H1 (cell line): ENCODE measurements around the gene SLC48A1. TPM values are rescaled to one million over a fixed set of nuclear protein-coding genes. Genes with fewer than 3 reads are reported as not detected.

Experiments used
- CTCF ChIA-PET: fragments of 300-600 bp; sonication (Branson Sonifier 250); formaldehyde crosslinking; loops from one replicate; lab custom pipeline; 2021; ENCODE audit not compliant: partially characterized antibody; lab: Charles Lee
- POLR2A ChIA-PET: fragments of 300-600 bp; sonication (Branson Sonifier 250); formaldehyde crosslinking; loops from one replicate; lab custom pipeline; 2021; ENCODE audit warnings: inconsistent platforms; ENCODE audit not compliant: partially characterized antibody; lab: Charles Lee
- DNase-seq, 2 experiments: peaks; one replicate each; pipeline versions ENCODE4 v3.0.0 to v3.0.0-alpha.2; 2010 to 2022; ENCODE audit warnings: low spot score in 2 of 2, low read depth in 1 of 2, mixed read lengths in 1 of 2
- FAIRE-seq: peaks from 2 replicates; lab custom pipeline; 2011; peaks lifted over from hg19 to GRCh38; lab: Jason Lieb, UNC
- H2AFZ ChIP-seq: 2 replicates; pipeline ENCODE4 v1.8.1; 2012; ENCODE audit warnings: low read length, inconsistent platforms
- H2AK5ac ChIP-seq: 2 replicates; pipeline ENCODE4 v1.6.1; 2013; ENCODE audit warnings: low read depth, low read length
- H2BK120ac ChIP-seq: replicated peaks from 2 replicates; pipeline ENCODE3; 2013; ENCODE audit warnings: low read depth, low read length, inconsistent platforms
- H2BK12ac ChIP-seq: 2 replicates; pipeline ENCODE4 v1.6.1; 2013; ENCODE audit warnings: low read depth, low read length
- H2BK15ac ChIP-seq: 2 replicates; pipeline ENCODE4 v1.6.1; 2013; ENCODE audit warnings: low read length
- H2BK20ac ChIP-seq: 2 replicates; pipeline ENCODE4 v1.6.1; 2013; ENCODE audit warnings: low read length
- H2BK5ac ChIP-seq: 2 replicates; pipeline ENCODE4 v1.6.1; 2013; ENCODE audit warnings: low read depth, low read length
- H3K14ac ChIP-seq: 2 replicates; pipeline ENCODE4 v1.6.1; 2013; ENCODE audit warnings: inconsistent platforms; ENCODE audit not compliant: insufficient read length
- H3K18ac ChIP-seq: 2 replicates; pipeline ENCODE4 v1.6.1; 2013; ENCODE audit warnings: low read length; ENCODE audit errors: extremely low read depth
- H3K23ac ChIP-seq: 2 replicates; pipeline ENCODE4 v1.6.1; 2013; ENCODE audit warnings: inconsistent platforms; ENCODE audit not compliant: insufficient read length
- H3K23me2 ChIP-seq: 2 replicates; pipeline ENCODE4 v1.6.1; 2013; ENCODE audit warnings: low read depth, low read length
- H3K27ac ChIP-seq: 2 replicates; pipeline ENCODE4 v1.6.1; 2011; ENCODE audit warnings: low read depth, low read length, inconsistent platforms
- H3K27me3 ChIP-seq, 4 experiments: replicated peaks in 1 of 4; 1 replicate in 1 of 4; 2 replicates in 3 of 4; pipeline versions ENCODE4 v1.6.1 to v1.8.1; 2011 to 2013; ENCODE audit warnings: low read length in 3 of 4, mild to moderate bottlenecking in 3 of 4, inconsistent platforms in 2 of 4, mixed read lengths in 2 of 4, moderate library complexity in 1 of 4; ENCODE audit not compliant: control insufficient read depth in 3 of 4, insufficient read depth in 3 of 4; ENCODE audit errors: extremely low read depth in 1 of 4
- H3K36me3 ChIP-seq, 4 experiments: 2 replicates each; pipeline versions ENCODE4 v1.6.1 to v1.8.1; 2011 to 2013; ENCODE audit warnings: mild to moderate bottlenecking in 4 of 4, low read length in 3 of 4, moderate library complexity in 2 of 4, control low read depth in 1 of 4, inconsistent platforms in 1 of 4; ENCODE audit not compliant: insufficient read depth in 4 of 4, control insufficient read depth in 2 of 4
- H3K4ac ChIP-seq: replicated peaks from 2 replicates; pipeline ENCODE3; 2013; ENCODE audit warnings: low read length, low read depth, mixed read lengths, inconsistent platforms; ENCODE audit not compliant: insufficient read length
- H3K4me1 ChIP-seq, 4 experiments: replicated peaks in 1 of 4; 1 replicate in 1 of 4; 2 replicates in 3 of 4; pipeline versions ENCODE4 v1.6.1 to v1.8.1; 2011 to 2013; ENCODE audit warnings: low read length in 3 of 4, inconsistent platforms in 2 of 4, mixed read lengths in 1 of 4; ENCODE audit not compliant: insufficient read depth in 4 of 4, control insufficient read depth in 3 of 4
- H3K4me2 ChIP-seq, 2 experiments: 2 replicates each; pipeline versions ENCODE4 v1.6.1 to v1.8.1; 2011 to 2013; ENCODE audit warnings: low read depth in 2 of 2, low read length in 2 of 2, control low read depth in 1 of 2, inconsistent platforms in 1 of 2, mild to moderate bottlenecking in 1 of 2; ENCODE audit not compliant: insufficient read depth in 1 of 2
- H3K4me3 ChIP-seq, 4 experiments: fragments of 200-600, 300-600 bp in 1 of 4; sonication (generic), shearing (Covaris generic), sonication (Bioruptor Twin) in 1 of 4; 2 replicates each; pipeline versions ENCODE4 v1.5.1 to v1.8.1; 2011 to 2016; ENCODE audit warnings: low read length in 4 of 4, low read depth in 3 of 4, control low read depth in 2 of 4, inconsistent platforms in 2 of 4, mild to moderate bottlenecking in 2 of 4, mixed read lengths in 1 of 4, moderate library complexity in 1 of 4; ENCODE audit not compliant: insufficient read depth in 2 of 4; ENCODE audit errors: extremely low read depth in 1 of 4
- H3K56ac ChIP-seq: replicated peaks from 2 replicates; pipeline ENCODE3; 2013; ENCODE audit warnings: low read depth, mild to moderate bottlenecking, mixed read lengths, low read length, inconsistent platforms; ENCODE audit not compliant: insufficient read length
- H3K79me1 ChIP-seq: 2 replicates; pipeline ENCODE4 v1.6.1; 2013; ENCODE audit warnings: low read depth, low read length, control low read depth
- H3K79me2 ChIP-seq, 2 experiments: 2 replicates each; pipeline versions ENCODE4 v1.6.1 to v1.8.1; 2012 to 2013; ENCODE audit warnings: low read length in 2 of 2, mild to moderate bottlenecking in 2 of 2, inconsistent platforms in 1 of 2; ENCODE audit not compliant: insufficient read depth in 2 of 2, control insufficient read depth in 1 of 2
- H3K9ac ChIP-seq, 4 experiments: replicated peaks in 1 of 4; 1 replicate in 1 of 4; 2 replicates in 3 of 4; pipeline versions ENCODE4 v1.6.1 to v1.8.1; 2011 to 2013; ENCODE audit warnings: low read depth in 3 of 4, low read length in 3 of 4, control low read depth in 2 of 4, mild to moderate bottlenecking in 2 of 4, moderate library complexity in 2 of 4, inconsistent platforms in 1 of 4; ENCODE audit errors: extremely low read depth in 1 of 4
- H3K9me3 ChIP-seq, 2 experiments: 2 replicates each; pipeline versions ENCODE4 v1.6.1 to v1.8.1; 2012 to 2013; ENCODE audit warnings: mild to moderate bottlenecking in 2 of 2, moderate library complexity in 2 of 2, control low read depth in 1 of 2, inconsistent platforms in 1 of 2, low read depth in 1 of 2, low read length in 1 of 2, mixed read lengths in 1 of 2; ENCODE audit not compliant: insufficient read depth in 2 of 2
- H4K20me1 ChIP-seq, 2 experiments: replicated peaks in 1 of 2; 2 replicates each; pipeline versions ENCODE3 to v1.8.1; 2011 to 2013; ENCODE audit warnings: inconsistent platforms in 2 of 2, low read length in 2 of 2, mild to moderate bottlenecking in 1 of 2; ENCODE audit not compliant: insufficient read depth in 2 of 2, control insufficient read depth in 1 of 2
- H4K5ac ChIP-seq: 2 replicates; pipeline ENCODE4 v1.6.1; 2013; ENCODE audit warnings: low read length, low read depth, mixed read lengths, inconsistent platforms; ENCODE audit not compliant: insufficient read length
- H4K8ac ChIP-seq: 2 replicates; pipeline ENCODE4 v1.8.0; 2013; ENCODE audit warnings: mild to moderate bottlenecking, moderate library complexity, low read length, inconsistent platforms; ENCODE audit not compliant: insufficient read depth; ENCODE audit errors: extremely low read depth
- H4K91ac ChIP-seq: replicated peaks from 2 replicates; pipeline ENCODE3; 2013; ENCODE audit warnings: low read length, mixed read lengths, inconsistent platforms; ENCODE audit not compliant: insufficient read length
- JUND ChIP-seq: IDR thresholded peaks from 2 replicates; pipeline ENCODE4 v1.6.1; 2011; ENCODE audit warnings: mild to moderate bottlenecking, improper control_type of control experiment, low read length
- RAD21 ChIP-seq, 2 experiments: IDR thresholded peaks in 1 of 2; conservative IDR thresholded peaks in 1 of 2; 2 replicates each; pipeline ENCODE4 v1.6.1; 2011; ENCODE audit warnings: low read depth in 2 of 2, low read length in 2 of 2, improper control_type of control experiment in 1 of 2, inconsistent platforms in 1 of 2, mild to moderate bottlenecking in 1 of 2, moderate library complexity in 1 of 2
- TEAD4 ChIP-seq: IDR thresholded peaks from 2 replicates; pipeline ENCODE4 v1.6.1; 2012; ENCODE audit warnings: low read depth, low read length, inconsistent platforms, mixed read lengths
- WGBS, 2 experiments: shearing (Covaris generic) in 1 of 2; methylation state at CpG; one replicate each; pipeline versions ENCODE4 v1.1.6 to v1.1.7; 2013 to 2015; ENCODE audit warnings: low lambda C conversion rate in 2 of 2, mixed read lengths in 2 of 2, inconsistent platforms in 1 of 2, low coverage in 1 of 2, missing lambda C conversion rate in 1 of 2; ENCODE audit not compliant: insufficient replicate concordance in 2 of 2, insufficient coverage in 1 of 2, insufficient read length in 1 of 2; ENCODE audit errors: extremely low coverage in 1 of 2, missing lambda C conversion rate in 1 of 2; 5-methylcytosine and 5-hydroxymethylcytosine counted together
- polyA plus RNA-seq, 7 experiments: library from polyadenylated mRNA; depleted of rRNA in 3 of 7; stranded (reverse) in 5 of 7; unstranded in 2 of 7; fragments of >200 nt in 5 of 7; fragments of 200-250 nt in 2 of 7; gene quantifications; 1 replicate in 5 of 7; 2 replicates in 1 of 7; 4 replicates in 1 of 7; pipeline versions ENCODE4 v1.2.1 to v1.2.3, GENCODE V29; 2011 to 2013; ENCODE audit warnings: missing spikeins in 2 of 7, mixed read lengths in 2 of 7
- total RNA-seq: library from RNA; stranded (reverse); fragmentation: NEBNext Ultra II Directional; extraction: Animal tissue kit (Norgen Biotek cat#: 25700); gene quantifications from 2 replicates; pipeline ENCODE4 v1.2.1, GENCODE V29; 2021

SLC48A1 gene
- total and polyA plus RNA-seq, 2 of the 8 experiments (the other 6 are each of a cell fraction or from before 2014, with no cell fraction given) = 9.5 to 14.1 TPM

- no peak for TF ChIP-seq JUND
- peak; percentile 86; the same call in 1 of the 2 replicates for TF ChIP-seq TEAD4
- TF ChIP-seq RAD21 (IDR thresholded peaks at IDR 0.05 in 1 of 2, conservative IDR thresholded peaks at IDR 0.05 in 1 of 2; ENCODE audit: low read depth in 2 of 2, low read length in 2 of 2) = no peak
- Histone ChIP-seq H3K4me3 (no peak overlapping the region), H3K4me1 (peaks cover 5 to 12% (median 11%) of the 10 kb centered on the region in 4 experiments; a peak in 5 of 7 replicates), H2BK15ac (no peak overlapping the region), H3K4me2 (no peak overlapping the region; a peak in 2 of 4 replicates), H3K27ac (no peak overlapping the region), H3K27me3 (peaks cover 0 to 4% (median 0%) of the 10 kb centered on the region in 4 experiments; a peak in 3 of 7 replicates), H4K8ac (no peak overlapping the region), H4K5ac (no peak overlapping the region), H3K23me2 (no peaks in the 10 kb centered on the region), H3K14ac (no peak overlapping the region), H3K9ac (no peak overlapping the region), H2AK5ac (no peak overlapping the region), H2BK12ac (peak overlapping the region; percentile 29; the same call in 1 of the 2 replicates), H3K79me2 (no peaks in the 10 kb centered on the region), H3K9me3 (no peaks in the 10 kb centered on the region), H3K56ac (no peak overlapping the region), H3K23ac (no peak overlapping the region), H3K36me3 (no peaks in the 10 kb centered on the region), H3K18ac (no peak overlapping the region), H2AFZ (no peak overlapping the region), H2BK5ac (0 out of 2 replicates have a peak overlapping the region, but pooled peaks have one; percentile 3), H3K79me1 (no peaks in the 10 kb centered on the region), H2BK20ac (peak overlapping the region; percentile 40; the same call in 1 of the 2 replicates), H4K91ac (peak overlapping the region; percentile 58), H2BK120ac (no peak overlapping the region), H4K20me1 (no peaks in the 10 kb centered on the region), H3K4ac (no peak overlapping the region)
- DNase-seq (no peak), FAIRE-seq (no peak)
- CTCF ChIA-PET = interaction anchor here (0.6 to 58.8 kb wide), 11 partner anchors 10 to 131 kb away, joined by 3 to 2442 read pairs (median 5); partner anchors contain the start of genes ENDOU, RAPGEF3 and RPAP3
- POLR2A ChIA-PET = interaction anchor here (0.9 to 10.5 kb wide), 8 partner anchors 8 to 71 kb away, joined by 3 to 79 read pairs (median 4); partner anchors contain the start of gene RAPGEF3
- 64% methylated on average over 2 of the region's 2 CpGs; no CpG with 5 or more reads in 1 of the 2 experiments for WGBS, 2 experiments
Measured at GRCh38 chr12:47768323-47768811, 4.7 kb upstream of the SLC48A1 start.
